GM12875 (cell line): ENCODE measurements around the gene STXBP1.
A peak's percentile ranks its signal among the peaks of the same experiment; 100 is the strongest.

Experiments used
- H3K4me3 ChIP-seq: one replicate; pipeline ENCODE4 v1.5.1; 2011; ENCODE audit warnings: low read depth, low read length, control low read depth
- CTCF ChIP-seq: IDR thresholded peaks from 2 replicates; pipeline ENCODE4 v1.5.1; 2011; ENCODE audit warnings: low read depth, mild to moderate bottlenecking, control low read depth, inconsistent platforms, low read length, moderate library complexity, borderline replicate concordance; ENCODE audit not compliant: insufficient read depth

The STXBP1 gene

DNA sequence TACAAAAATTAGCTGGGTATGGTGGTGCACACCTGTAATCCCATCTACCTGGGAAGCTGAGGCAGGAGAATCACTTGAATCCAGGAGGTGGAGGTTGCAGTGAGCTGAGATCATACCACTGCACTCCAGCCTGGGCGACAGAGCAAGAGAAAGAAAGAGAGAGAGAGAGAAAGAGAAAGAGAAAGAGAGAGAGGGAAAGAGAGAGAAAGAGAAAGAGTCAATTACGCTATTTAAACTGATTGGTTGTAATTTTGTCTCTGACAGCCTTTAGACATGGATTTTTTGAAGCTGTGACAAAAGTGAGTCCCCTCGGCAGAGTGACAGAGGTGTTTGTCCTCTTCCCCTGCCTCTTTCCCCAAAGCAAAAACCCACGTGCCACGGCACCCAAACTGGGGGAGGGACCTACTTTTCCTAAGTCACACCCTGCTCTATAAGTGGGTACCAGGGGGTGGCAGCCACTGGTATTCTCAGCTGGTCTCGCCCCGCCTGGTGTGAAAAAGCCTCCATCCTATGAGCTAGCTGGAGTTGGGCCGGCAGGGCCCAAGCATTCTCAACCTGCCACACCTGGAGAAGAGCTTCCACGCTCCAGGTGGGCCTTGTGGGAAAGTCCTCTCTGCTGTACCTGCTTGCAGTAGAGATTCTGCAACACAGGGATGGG lies 91.3 kb downstream of the STXBP1 start:
- no peak for TF ChIP-seq CTCF
- no peak overlapping the region for H3K4me3 ChIP-seq

GRCh38 chr9:127705577-127706379 lies 93.7 kb downstream of the STXBP1 start:
- TF ChIP-seq CTCF: no peak
- no peak overlapping the region for H3K4me3 ChIP-seq

DNA sequence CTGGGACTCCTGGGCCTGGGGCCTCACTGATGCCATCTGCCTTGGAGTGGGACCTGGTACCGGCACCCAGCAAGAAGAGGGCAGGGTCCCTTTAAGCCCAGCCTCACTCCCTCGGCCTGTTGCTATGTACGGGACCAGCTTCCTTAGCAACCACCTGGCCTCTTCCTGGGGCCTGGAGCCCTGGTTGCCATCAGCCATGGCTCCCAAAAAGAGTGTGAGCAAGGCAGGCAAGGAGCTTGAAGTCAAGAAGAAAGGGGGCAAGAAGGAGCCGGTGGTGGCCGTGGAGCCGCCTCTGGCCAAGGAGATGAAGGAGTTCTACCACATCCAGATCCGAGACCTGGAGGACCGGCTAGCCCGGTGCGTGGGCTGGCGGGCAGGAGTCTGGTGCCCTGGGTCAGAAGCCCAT lies 94.8 kb downstream of the STXBP1 start, which contains the start of gene CFAP157:
Gene CFAP157, plus strand, starts transcription at position 153 of the 406 bp plus-strand sequence. Its CDS starts 44 bp downstream, at position 197.
- TF ChIP-seq CTCF: no peak
- no peak within 1 kb of the TSS for H3K4me3 ChIP-seq

GRCh38 chr9:127707766-127708165 lies 95.7 kb downstream of the STXBP1 start:
- no peak overlapping the region for H3K4me3 ChIP-seq
- TF ChIP-seq CTCF: peak; percentile 35; the same call in 1 of the 2 replicates

- no peak for TF ChIP-seq CTCF
- no peak overlapping the region for H3K4me3 ChIP-seq
These were observed 97.0 kb downstream of the STXBP1 start for GRCh38 chr9:127708952-127709587.

- no peak for TF ChIP-seq CTCF
- no peak overlapping the region for H3K4me3 ChIP-seq
These were observed 98.2 kb downstream of the STXBP1 start for GRCh38 chr9:127710204-127710783.
